GM18873 (cell line): ENCODE data around the gene LBR.

Experiments used
- ATAC-seq: cut with Tn5 transposase; IDR thresholded peaks from one replicate; pipeline ENCODE4 v1.9.1; 2021; ENCODE audit warnings: mild to moderate bottlenecking, moderate library complexity, moderate number of reproducible peaks; ENCODE audit not compliant: unreplicated experiment, low FRiP score

Gene LBR

GRCh38 chr1:225425201-225425786 is 2.5 kb downstream of the LBR start:
- ATAC-seq: no peak

DNA sequence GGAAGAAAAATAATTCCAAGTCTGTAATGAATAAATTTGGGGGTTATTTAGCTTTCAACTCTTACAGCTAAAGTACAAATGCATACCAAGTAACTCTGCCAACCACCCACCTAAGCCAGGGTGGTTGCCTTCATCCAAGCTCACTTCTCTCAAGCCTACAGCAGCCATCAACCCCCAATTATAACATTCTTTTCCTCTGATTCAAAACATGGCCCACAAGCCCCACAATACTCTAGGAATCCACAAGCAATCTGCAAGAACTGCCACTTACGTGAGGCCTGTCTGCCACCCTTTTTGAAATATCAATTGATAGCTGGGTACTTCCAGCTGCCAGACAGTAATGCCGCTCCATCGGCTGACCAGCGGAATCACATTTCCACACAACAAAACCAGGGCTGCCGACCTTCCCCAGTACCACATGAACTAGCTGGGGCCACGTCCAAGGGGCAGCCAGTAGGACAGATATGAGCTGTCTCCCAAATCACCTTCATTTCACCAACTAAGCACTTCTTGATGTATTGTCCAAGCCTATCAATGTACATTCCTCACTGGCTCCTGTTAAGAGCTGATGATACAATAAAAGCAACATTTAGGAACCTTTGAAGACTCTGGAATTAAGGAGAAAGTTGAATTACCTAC is 3.2 kb downstream of the LBR start:
- no peak for ATAC-seq

GRCh38 chr1:225423518-225423855 is 4.4 kb downstream of the LBR start:
- no peak for ATAC-seq

- ATAC-seq: no peak
Measured at GRCh38 chr1:225422795-225423517, 4.9 kb downstream of the LBR start.

DNA sequence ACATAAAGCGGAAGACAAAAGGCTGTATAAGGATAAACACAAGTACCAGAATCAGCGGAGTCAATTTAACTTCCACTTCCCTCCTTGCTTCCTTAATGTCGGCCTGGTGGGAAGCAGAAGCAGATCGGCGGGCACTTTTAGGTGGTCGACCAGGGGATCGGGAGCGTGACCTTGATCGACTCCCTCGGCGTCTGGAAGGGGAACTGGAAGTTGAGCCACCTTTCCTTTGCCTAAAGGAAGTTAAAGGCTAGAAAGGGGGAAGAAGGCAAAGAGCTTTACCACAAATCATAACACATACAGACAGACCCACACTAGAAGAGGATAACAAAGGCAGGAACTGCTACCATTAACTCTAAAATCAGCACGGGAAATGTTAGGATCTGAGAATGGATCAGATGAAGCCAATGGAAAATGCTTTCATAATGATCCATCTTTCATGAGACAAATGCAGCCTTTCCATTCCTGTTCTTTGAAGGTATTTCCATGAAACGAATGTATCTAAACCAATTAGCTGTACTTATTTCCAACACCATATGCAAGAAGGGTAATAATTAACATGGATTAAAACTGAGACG is 5.7 kb downstream of the LBR start:
- no peak for ATAC-seq

- ATAC-seq: no peak
Measured at GRCh38 chr1:225418598-225418997, 9.2 kb downstream of the LBR start.

DNA sequence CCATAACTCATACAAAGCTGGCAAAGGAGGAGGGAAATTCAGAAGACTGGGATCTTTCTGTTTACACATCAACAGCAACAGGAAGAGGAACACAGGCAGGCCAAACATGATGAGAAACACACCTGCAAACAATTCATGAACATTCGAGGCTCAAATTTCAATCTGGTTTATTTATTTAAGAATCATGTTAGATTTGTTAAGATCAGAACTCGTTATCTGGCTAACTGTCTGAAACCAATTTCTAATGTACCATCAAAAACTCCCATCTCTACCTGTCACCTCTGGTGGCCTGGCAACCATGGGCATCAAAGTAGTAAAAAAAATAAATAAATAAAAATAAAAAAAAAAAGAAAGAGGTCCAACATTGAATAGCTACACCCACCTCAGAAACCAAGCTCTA is 9.8 kb downstream of the LBR start:
- ATAC-seq: no peak

- ATAC-seq: no peak
Measured at GRCh38 chr1:225415967-225416745, 11.7 kb downstream of the LBR start.

DNA sequence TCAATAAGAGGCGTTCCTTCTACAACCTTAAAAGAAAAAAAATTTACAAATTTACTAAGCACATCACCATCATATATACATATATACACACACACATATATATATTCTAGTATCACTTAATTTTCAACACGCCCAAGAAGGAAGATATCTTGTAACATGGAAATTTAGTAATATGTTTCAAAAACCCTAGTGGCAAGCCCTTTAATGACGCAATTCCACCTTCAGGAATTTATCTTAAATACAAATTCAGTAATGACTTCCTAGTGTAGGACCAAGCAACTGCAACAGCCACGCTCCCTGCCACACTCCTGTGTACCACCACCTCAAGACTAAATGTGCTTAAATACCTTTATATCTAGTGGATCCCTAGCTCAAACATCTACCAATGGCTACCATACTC is 12.5 kb downstream of the LBR start:
- ATAC-seq: no peak

GRCh38 chr1:225413708-225414375 is 14.0 kb downstream of the LBR start:
- no peak for ATAC-seq

GRCh38 chr1:225412803-225413351 is 15.0 kb downstream of the LBR start:
- no peak for ATAC-seq

- no peak for ATAC-seq
Measured at GRCh38 chr1:225412321-225412720, 15.5 kb downstream of the LBR start.

DNA sequence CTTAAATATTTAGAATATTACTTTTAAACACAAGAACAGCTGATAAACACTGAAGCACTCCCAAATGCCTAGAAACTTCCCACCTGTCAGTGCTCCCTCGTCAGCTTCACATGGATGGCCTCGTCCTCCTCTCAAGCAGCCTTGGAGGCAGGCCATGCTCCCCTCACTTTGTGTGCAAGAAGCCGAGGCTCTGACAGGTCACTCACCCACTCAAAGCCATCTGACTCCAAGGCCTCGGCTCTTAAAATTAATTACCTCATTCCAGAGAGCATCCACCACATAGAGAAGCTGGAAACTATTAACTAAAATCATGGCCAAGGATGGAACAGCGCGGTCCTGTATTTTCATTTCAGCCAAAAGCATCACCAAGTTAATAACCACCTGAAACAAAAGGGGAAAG is 17.8 kb downstream of the LBR start:
- no peak for ATAC-seq

DNA sequence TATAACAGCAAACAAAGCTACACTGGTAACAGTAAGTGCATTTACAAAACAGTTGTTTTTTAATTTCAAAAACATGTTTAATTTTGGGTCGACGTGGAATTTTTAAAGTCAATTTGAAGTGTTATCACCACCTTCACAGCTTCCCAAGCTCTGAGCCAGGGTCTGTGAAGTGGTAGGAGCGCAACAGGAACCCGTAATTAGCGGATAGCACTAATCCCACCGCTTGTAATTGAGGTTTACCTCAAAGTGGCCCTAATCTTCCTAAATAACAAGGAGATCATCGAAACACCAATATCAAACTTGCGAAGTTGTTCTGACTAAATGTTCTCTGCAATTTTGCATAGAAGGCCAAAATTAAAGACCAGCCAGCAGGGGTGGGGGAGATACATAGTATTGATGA is 18.8 kb downstream of the LBR start:
- no peak for ATAC-seq

- ATAC-seq: no peak
Measured at GRCh38 chr1:225408249-225408648, 19.6 kb downstream of the LBR start.

- ATAC-seq: no peak
Measured at GRCh38 chr1:225407755-225408154, 20.1 kb downstream of the LBR start.

- ATAC-seq: no peak
Measured at GRCh38 chr1:225406976-225407725, 20.7 kb downstream of the LBR start.

DNA sequence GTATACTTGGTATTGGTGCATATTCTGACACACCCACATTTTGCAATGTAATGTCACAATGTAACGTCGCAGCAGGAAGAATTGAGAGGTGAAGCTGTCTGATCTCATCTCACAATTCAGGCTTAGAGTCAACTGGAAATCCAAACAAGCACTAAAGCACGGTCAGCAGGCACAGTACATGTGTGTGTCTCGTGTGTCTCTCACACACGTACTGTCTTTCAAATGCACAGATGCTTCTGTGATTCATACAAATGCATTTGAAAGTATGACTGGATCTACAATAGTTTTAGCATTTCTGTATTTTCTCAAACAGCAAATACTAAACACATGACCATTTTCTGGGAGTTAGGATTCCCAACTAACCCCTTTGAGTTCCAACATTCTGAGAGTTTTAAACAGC is 26.9 kb downstream of the LBR start:
- no peak for ATAC-seq

DNA sequence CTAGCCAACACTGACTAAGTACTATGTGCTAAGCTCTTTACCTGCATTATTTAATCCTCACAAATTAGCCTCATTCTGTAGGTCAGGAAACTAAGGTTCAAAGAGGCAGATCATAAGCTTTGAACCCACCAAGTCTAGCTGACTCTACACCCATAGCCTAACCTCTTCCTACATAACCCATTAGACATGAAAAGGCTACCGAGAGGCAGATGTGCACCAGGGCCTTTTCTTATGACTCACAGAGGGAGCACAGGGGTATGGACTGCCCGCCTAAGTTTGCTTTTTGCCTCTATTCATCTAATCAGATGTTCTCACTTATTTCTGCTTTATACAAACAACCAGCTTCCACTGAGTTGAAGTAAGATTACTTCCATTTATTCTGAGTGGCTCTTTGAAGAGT is 31.5 kb downstream of the LBR start:
- no peak for ATAC-seq
